ENCODE data around the gene CHL1.

GRCh38 chr3:299590-300301 is 103.2 kb downstream of the CHL1 start:
- no peak for TF ChIP-seq CTCF (IDR thresholded peaks at IDR 0.05; ENCODE audit: low read length)
- TF ChIP-seq EZH2 (optimal IDR thresholded peaks at IDR 0.05; ENCODE audit: low read depth, low read length) = no peak

All from MM.1S (cell line).